Activated CD8-positive, alpha-beta memory T cell treated with anti-CD3 and anti-CD28 coated beads, Interleukin-2, amount 50 U/mL, for 4 hours (primary cell): ENCODE data around the gene LIMS3.
"Not testable (repeated sequence)": the region's sequence is repeated elsewhere in the genome, so short reads cannot be mapped to it uniquely, and the experiment has no call there.

Experiments used
- DNase-seq: peaks from one replicate; pipeline ENCODE4 v3.0.0-alpha.2; 2020

Gene LIMS3, protein sequence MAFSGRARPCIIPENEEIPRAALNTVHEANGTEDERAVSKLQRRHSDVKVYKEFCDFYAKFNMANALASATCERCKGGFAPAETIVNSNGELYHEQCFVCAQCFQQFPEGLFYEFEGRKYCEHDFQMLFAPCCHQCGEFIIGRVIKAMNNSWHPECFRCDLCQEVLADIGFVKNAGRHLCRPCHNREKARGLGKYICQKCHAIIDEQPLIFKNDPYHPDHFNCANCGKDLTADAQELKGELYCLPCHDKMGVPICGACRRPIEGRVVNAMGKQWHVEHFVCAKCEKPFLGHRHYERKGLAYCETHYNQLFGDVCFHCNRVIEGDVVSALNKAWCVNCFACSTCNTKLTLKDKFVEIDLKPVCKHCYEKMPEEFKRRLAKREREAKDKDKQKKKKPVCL

GRCh38 chr2:109898462-109899336 is at the start of gene LIMS3:
Gene LIMS3 (plus strand): TSS chr2:109898688. CDS start chr2:109898729, 41 bp downstream.
- not testable (repeated sequence) for DNase-seq

DNA sequence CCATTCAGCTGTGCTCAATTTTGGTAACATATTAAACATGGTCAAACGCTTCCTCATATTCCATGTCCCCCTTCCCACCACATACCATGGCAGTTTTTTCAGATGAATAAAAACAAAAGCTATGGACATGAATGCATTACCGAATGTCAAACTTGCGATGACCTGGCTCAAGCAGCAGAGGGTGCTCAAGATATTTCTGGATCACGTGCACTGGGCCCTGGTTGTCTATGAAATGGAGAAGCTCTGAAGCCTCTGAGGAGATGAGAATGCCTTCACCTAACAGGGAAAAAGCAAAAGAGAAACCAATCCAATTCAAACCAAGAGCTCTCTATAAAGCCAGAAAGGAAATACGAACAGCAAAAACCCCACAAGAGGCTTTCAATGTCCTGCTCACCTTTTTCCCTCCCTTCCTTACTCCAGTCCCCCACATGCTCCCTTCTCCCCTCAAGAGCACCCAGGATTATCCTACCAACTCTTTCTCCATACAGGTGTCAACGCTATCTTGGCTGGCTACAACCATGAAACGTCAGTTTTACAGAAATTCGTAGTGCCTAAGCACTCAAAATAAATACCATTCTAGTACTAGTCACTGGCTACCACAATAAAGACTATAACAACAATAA is 27.2 kb upstream of the LIMS3 start:
- not testable (repeated sequence) for DNase-seq

DNA sequence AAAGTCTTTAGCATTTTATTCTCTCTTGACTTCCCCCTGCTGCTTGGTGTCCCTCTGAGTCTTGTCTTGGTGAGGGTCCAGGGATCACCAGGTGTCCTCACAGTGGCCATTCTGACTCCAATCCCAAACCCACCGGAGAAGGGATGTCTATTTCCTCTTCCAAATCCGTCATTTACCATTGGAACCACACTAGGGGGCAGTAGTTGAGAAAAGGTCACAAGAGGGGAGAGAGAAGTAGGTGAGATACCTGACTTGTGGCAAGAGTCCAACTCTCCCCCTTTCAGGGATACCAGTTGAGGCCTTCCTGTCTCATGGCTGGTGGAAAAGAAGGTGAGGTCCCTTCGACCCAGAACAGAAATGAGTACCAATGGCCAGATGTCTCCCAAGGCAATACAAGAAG is 21.9 kb upstream of the LIMS3 start:
- not testable (repeated sequence) for DNase-seq

- not testable (repeated sequence) for DNase-seq
Observed at GRCh38 chr2:109882112-109882511, 16.4 kb upstream of the LIMS3 start.

DNA sequence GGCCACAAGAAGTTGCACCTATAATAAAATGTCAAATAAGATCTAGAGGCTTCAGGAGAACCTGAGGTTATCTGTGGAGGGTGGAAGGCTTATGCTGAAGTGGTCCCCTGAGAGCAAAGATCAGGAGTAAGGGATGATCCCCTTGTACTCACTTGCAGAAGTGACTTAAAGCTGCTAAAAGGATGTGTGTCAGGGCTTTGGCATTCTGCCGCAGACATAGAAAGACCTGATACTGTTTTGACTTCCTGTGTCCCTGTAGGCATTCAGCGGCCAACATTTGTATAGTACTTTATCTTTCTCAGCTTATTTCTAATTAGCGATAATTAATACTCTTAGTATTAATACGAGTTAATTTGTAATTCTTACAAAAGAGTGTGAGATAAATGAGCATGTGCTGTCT is 10.1 kb upstream of the LIMS3 start:
- DNase-seq: not testable (repeated sequence)

GRCh38 chr2:109889909-109890308 is 8.6 kb upstream of the LIMS3 start:
- DNase-seq: not testable (repeated sequence)

- DNase-seq: not testable (repeated sequence)
Observed at GRCh38 chr2:109891024-109891423, 7.5 kb upstream of the LIMS3 start.

GRCh38 chr2:109893736-109894135 is 4.8 kb upstream of the LIMS3 start:
- DNase-seq: not testable (repeated sequence)

GRCh38 chr2:109894141-109894540 is 4.3 kb upstream of the LIMS3 start:
- DNase-seq: not testable (repeated sequence)

- not testable (repeated sequence) for DNase-seq
Observed at GRCh38 chr2:109895090-109895869, 3.2 kb upstream of the LIMS3 start.

- not testable (repeated sequence) for DNase-seq
Observed at GRCh38 chr2:109896212-109896611, 2.3 kb upstream of the LIMS3 start.

GRCh38 chr2:109897769-109898461 is 573 bp upstream of the LIMS3 start:
- DNase-seq: not testable (repeated sequence)

DNA sequence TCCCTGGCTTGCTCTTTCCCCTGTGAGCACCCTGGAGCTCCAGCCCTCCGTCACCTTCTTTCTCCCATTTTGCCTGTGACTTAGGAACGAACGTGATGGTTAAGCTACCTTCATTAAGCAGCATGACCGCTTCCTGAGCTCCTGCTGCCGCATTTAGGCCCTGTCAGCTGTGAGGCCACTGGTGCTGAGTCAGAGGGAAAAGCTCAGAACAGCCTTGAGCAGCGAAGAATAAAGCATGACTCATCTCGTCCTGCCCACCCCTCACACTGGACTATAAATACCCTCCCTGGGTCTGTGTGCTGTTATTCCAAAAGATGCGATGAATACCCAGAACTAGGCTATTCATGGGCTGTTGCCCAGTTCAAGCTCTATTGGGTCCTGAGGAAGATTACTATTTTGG is 7.3 kb downstream of the LIMS3 start:
- DNase-seq: not testable (repeated sequence)

- DNase-seq: not testable (repeated sequence)
Observed at GRCh38 chr2:109908626-109909025, 10.1 kb downstream of the LIMS3 start.

GRCh38 chr2:109910789-109911188 is 12.3 kb downstream of the LIMS3 start:
- not testable (repeated sequence) for DNase-seq

DNA sequence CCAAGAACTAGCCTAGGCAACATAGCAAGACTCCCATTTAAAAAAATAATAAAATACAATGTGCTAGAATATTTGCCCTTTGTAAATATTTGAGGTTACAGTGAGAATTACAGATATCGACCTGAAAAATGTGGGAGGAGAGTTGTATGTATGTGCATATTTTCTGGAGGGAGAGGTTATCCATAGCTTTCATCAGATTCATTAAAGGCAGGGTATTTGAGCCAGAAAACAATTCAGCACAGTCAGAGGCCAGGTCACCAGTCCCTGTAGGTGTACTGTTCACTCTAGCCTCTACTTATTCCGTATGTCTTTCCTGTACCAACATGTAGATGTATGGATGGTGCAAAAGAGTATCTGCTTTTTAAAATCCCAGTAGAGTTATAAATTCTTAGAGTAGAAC is 15.4 kb downstream of the LIMS3 start:
- DNase-seq: not testable (repeated sequence)

- DNase-seq: not testable (repeated sequence)
Observed at GRCh38 chr2:109914552-109914951, 16.1 kb downstream of the LIMS3 start.

GRCh38 chr2:109915830-109916229 is 17.3 kb downstream of the LIMS3 start:
- not testable (repeated sequence) for DNase-seq

GRCh38 chr2:109920162-109920561 is 21.7 kb downstream of the LIMS3 start:
- not testable (repeated sequence) for DNase-seq

DNA sequence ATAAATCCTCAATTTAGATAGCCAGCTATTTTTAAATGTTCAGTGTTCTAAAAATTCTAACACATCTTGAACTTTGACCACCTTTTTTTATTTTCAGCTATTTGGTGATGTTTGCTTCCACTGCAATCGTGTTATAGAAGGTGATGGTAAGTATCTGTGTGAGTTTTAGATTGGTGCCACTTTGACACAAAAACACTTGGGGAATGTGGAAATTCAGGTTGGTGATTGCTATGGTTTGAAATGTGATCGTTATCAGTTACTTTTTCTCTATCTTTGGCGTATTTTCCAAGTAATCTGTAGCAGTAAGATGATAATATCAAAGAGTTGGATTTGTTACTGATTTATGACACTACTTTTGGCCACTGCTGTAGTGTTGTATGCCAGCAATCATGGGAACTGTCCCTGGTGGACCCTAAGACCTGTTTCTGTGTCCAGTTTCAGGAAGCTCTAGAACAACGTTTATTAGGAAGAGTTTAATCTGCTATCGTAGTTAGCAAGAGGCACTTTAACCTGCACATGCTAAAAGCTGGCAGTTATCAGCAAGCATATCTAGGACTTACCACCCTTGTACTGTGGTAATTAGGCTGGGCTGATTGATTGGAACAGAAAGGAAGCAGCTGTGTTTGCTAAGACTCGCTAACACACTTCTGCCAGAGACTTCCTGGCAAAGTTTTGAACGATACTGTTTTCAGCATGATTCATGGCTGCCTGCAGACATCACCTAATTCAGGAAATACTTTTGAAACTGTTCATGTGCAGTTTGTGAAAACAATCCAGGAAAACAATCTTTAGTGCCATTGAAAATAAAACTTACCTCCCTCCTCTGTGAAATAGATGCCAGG is 23.3 kb downstream of the LIMS3 start:
- DNase-seq: not testable (repeated sequence)

DNA sequence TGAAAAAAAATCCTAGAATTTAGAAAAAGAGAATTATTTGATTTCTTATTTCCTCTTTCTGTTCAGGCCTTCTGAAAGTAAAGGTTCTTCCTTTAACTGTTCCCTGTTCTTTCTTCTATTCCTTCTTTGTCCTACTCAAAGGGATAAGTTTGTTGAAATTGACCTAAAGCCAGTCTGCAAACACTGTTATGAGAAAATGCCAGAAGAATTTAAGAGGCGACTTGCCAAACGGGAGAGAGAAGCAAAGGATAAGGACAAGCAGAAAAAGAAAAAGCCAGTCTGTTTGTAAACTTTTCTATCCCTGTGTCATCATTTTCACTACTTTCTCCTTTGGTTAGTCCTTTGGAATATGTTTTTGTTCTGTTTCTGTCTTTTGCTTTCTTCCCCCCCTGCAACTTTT is 26.0 kb downstream of the LIMS3 start:
- DNase-seq: not testable (repeated sequence)
